Right lobe of liver (tissue), 6 donors: ENCODE data around the gene OR2T4. TPM values are rescaled to one million over a fixed set of nuclear protein-coding genes. Genes with fewer than 3 reads are reported as not detected.

Experiments used
- ATAC-seq, 4 donors: fragments of 200-7000 bp; cut with Tn5 transposase; one replicate each; pipeline ENCODE4 v1.9.1; 2020; ENCODE audit warnings: mild to moderate bottlenecking in 4 of 4, moderate library complexity in 4 of 4
- DNase-seq, 3 donors: peaks; one replicate each; pipeline ENCODE4 v3.0.0-alpha.2; 2020
- H3K27ac ChIP-seq, 3 donors: fragments of 200-600 bp; one replicate each; pipeline ENCODE4 v1.8.0; 2022
- H3K27me3 ChIP-seq, 2 donors: fragments of 200-600 bp; one replicate each; pipeline ENCODE4 v1.8.0; 2022
- H3K36me3 ChIP-seq, 4 donors: fragments of 200-600 bp; sonication (generic) in 1 of 4; one replicate each; pipeline versions ENCODE4 v1.5.1 to v1.8.0; 2017 to 2022; ENCODE audit warnings: control low read depth in 1 of 4
- H3K4me1 ChIP-seq, 4 donors: fragments of 200-600 bp; sonication (generic) in 1 of 4; one replicate each; pipeline versions ENCODE4 v1.5.1 to v1.8.0; 2017 to 2022; ENCODE audit warnings: control low read depth in 1 of 4
- H3K4me3 ChIP-seq, 3 donors: fragments of 200-600 bp; one replicate each; pipeline ENCODE4 v1.8.0; 2022
- H3K9me3 ChIP-seq, 4 donors: fragments of 200-600 bp; sonication (generic) in 1 of 4; one replicate each; pipeline versions ENCODE4 v1.5.1 to v1.8.0; 2017 to 2022; ENCODE audit warnings: control low read depth in 1 of 4
- CTCF ChIP-seq, 4 donors: fragments of 200-600 bp in 3 of 4; fragments of 450-650 bp in 1 of 4; IDR thresholded peaks; one replicate each; pipeline versions ENCODE4 v1.5.1 to v1.8.0; 2016 to 2022; ENCODE audit warnings: antibody characterized with exemption in 4 of 4, mild to moderate bottlenecking in 2 of 4
- POLR2A ChIP-seq: fragments of 450-650 bp; IDR thresholded peaks from one replicate; pipeline ENCODE4 v1.6.1; 2017; ENCODE audit warnings: antibody characterized with exemption, mild to moderate bottlenecking
- WGBS: methylation state at CpG from one replicate; pipeline ENCODE4 v1.1.6; 2018; ENCODE audit warnings: low coverage, low lambda C conversion rate; ENCODE audit not compliant: insufficient coverage; ENCODE audit errors: missing lambda C conversion rate; 5-methylcytosine and 5-hydroxymethylcytosine counted together
- intact Hi-C, 2 donors: fragments of 100-400 bp; cut with DNase I; formaldehyde crosslinking; loops; one replicate each; pipeline versions ENCODE4 v1.11.2 to v1.14.1; 2022
- total RNA-seq, 6 experiments: library from RNA; depleted of rRNA in 2 of 6; stranded (reverse); fragments of >200 nt in 2 of 6; fragmentation: NEBNext Ultra II Directional in 3 of 6; extraction: Animal tissue kit (Norgen Biotek cat#: 25700) in 3 of 6; gene quantifications; one replicate each; pipeline versions ENCODE4 v1.1.0 to v1.2.4, GENCODE V29; 2016 to 2023
- donor health status: DM: no; HTN: yes; CAD: no.
- donor health status: DM: no; HTN: no; CAD: no.
- donor health status: DM: no; HTN: no; CAD: no.
- donor health status: DM: no; HTN: yes; CAD: no.
- donor health status: DM: no; HTN: yes; CAD: no.

OR2T4 gene
- total RNA-seq, 6 experiments from 2014 or later, result not detected

GRCh38 chr1:248402748-248403147 lies 41.3 kb downstream of the OR2T4 start, which contains the start of gene OR2T1:
Gene OR2T1 (plus strand): TSS chr1:248403048. CDS start chr1:248406148, 3,100 bp downstream.
- no peak for ATAC-seq
- intact Hi-C loops, result no loop called here
- DNase-seq, result no peak
- H3K36me3 ChIP-seq, result no peaks in the 10 kb centered on the region
- no peaks in the 10 kb centered on the region for H3K4me1 ChIP-seq
- 40% methylated on average over 3 of the region's 3 CpGs for WGBS
- no peaks in the 10 kb centered on the region for H3K9me3 ChIP-seq
- no peak within 1 kb of the TSS for H3K27ac ChIP-seq
- no peaks in the 10 kb centered on the region for H3K27me3 ChIP-seq
- TF ChIP-seq CTCF (IDR thresholded peaks at IDR 0.05) (no peak), POLR2A (no peak)
- H3K4me3 ChIP-seq, result no peak within 1 kb of the TSS

DNA sequence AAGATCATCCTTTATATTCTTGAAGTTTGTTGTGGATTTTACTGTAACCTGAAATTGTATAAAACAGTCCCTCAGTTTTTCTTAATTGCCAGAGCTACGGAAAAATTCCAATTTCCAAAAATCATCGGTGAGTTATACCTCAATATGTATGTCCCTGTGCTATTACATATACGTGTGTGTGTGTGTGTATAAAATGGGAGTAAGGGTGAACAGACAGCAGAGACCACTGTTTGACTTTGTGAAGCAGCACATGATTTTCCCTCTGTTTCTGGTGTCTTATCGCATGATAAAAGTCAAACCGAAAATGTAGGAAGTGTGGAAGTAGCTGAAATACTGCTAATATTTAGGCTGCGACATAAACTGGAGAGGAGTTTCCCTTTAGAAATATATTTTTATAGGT lies 42.6 kb downstream of the OR2T4 start:
- WGBS, result 71% methylated on average over 6 of the region's 6 CpGs
- DNase-seq, result no peak
- no peak for ATAC-seq

GRCh38 chr1:248406721-248407692 lies 45.5 kb downstream of the OR2T4 start:
- intact Hi-C loops, result no loop called here
- Histone ChIP-seq H3K27me3 (no peaks in the 10 kb centered on the region), H3K4me1 (no peaks in the 10 kb centered on the region), H3K36me3 (no peaks in the 10 kb centered on the region), H3K27ac (no peak overlapping the region), H3K9me3 (no peaks in the 10 kb centered on the region), H3K4me3 (no peak overlapping the region)
- ATAC-seq, result no peak
- TF ChIP-seq CTCF (IDR thresholded peaks at IDR 0.05) (no peak), POLR2A (no peak)
- WGBS, result 31% methylated on average over 6 of the region's 8 CpGs
- DNase-seq, result no peak

More for the DNA sequence above, 42.6 kb downstream of the OR2T4 start:
- Histone ChIP-seq H3K27me3 (no peaks in the 10 kb centered on the region), H3K4me1 (no peaks in the 10 kb centered on the region), H3K9me3 (no peaks in the 10 kb centered on the region), H3K36me3 (no peaks in the 10 kb centered on the region), H3K27ac (no peak overlapping the region), H3K4me3 (no peak overlapping the region)
- intact Hi-C loops, result no loop called here
- no peak for TF ChIP-seq CTCF (IDR thresholded peaks at IDR 0.05)
- no peak for TF ChIP-seq POLR2A

Other genes starting within 250 kb of the OR2T4 start
- not detected for gene OR2M5, start 216.5 kb upstream of the OR2T4 start, total RNA-seq
- gene OR2M2, start 186.8 kb upstream of the OR2T4 start, total RNA-seq, result not detected
- gene OR2M3, start 164.4 kb upstream of the OR2T4 start, total RNA-seq, result not detected
- gene OR2M4, start 130.2 kb upstream of the OR2T4 start, total RNA-seq, result not detected
- not detected for gene OR2T33, start 83.7 kb upstream of the OR2T4 start, total RNA-seq
- gene OR2T12, start 58.2 kb upstream of the OR2T4 start, total RNA-seq, result not detected
- gene OR2M7, start 37.1 kb upstream of the OR2T4 start, total RNA-seq, result not detected
- gene OR14C36, start 12.9 kb upstream of the OR2T4 start, total RNA-seq, result not detected
- gene OR2T6, start 14.1 kb downstream of the OR2T4 start, total RNA-seq, result not detected
- not detected for gene OR2T1, start 41.4 kb downstream of the OR2T4 start, total RNA-seq
- gene OR2T2, start 84.0 kb downstream of the OR2T4 start, total RNA-seq, result not detected
- gene OR2T3, start 111.7 kb downstream of the OR2T4 start, total RNA-seq, result not detected
- gene OR2T5, start 126.9 kb downstream of the OR2T4 start, total RNA-seq, result not detected
- gene OR2G6, start 146.4 kb downstream of the OR2T4 start, total RNA-seq, result not detected
- gene OR2T29, start 201.1 kb downstream of the OR2T4 start, total RNA-seq, result not detected
- gene OR2T34, start 213.1 kb downstream of the OR2T4 start, total RNA-seq, result not detected
- not detected for gene OR2T10, start 236.0 kb downstream of the OR2T4 start, total RNA-seq